ENCODE results near the gene TTC34.

Gene TTC34

GRCh38 chr1:2801535-2802291 lies at the start of gene TTC34:
Gene TTC34, minus strand, starts transcription at chr1:2801693. Its CDS starts 866 bp downstream, at chr1:2800827.
- peak; percentile 48 for DNase-seq

- DNase-seq = no peak
These were observed 49.0 kb upstream of the TTC34 start for GRCh38 chr1:2850502-2850901.

GRCh38 chr1:2848006-2848670 lies 46.6 kb upstream of the TTC34 start:
- no peak for DNase-seq

GRCh38 chr1:2847086-2847985 lies 45.8 kb upstream of the TTC34 start:
- no peak for DNase-seq

- DNase-seq = no peak
These were observed 44.4 kb upstream of the TTC34 start for GRCh38 chr1:2845869-2846268.

- DNase-seq = peak; percentile 73
These were observed 38.7 kb upstream of the TTC34 start for GRCh38 chr1:2840036-2840809.

- DNase-seq = no peak
These were observed 36.3 kb upstream of the TTC34 start for GRCh38 chr1:2837823-2838222.

GRCh38 chr1:2837316-2837715 lies 35.8 kb upstream of the TTC34 start:
- no peak for DNase-seq

GRCh38 chr1:2836333-2836970 lies 35.0 kb upstream of the TTC34 start:
- no peak for DNase-seq

GRCh38 chr1:2835650-2836159 lies 34.2 kb upstream of the TTC34 start:
- no peak for DNase-seq

- no peak for DNase-seq
These were observed 33.5 kb upstream of the TTC34 start for GRCh38 chr1:2834741-2835564.

GRCh38 chr1:2834146-2834475 lies 32.6 kb upstream of the TTC34 start:
- DNase-seq = no peak

GRCh38 chr1:2833454-2834145 lies 32.1 kb upstream of the TTC34 start:
- no peak for DNase-seq

- DNase-seq = no peak
These were observed 31.3 kb upstream of the TTC34 start for GRCh38 chr1:2832506-2833453.

GRCh38 chr1:2831596-2832212 lies 30.2 kb upstream of the TTC34 start:
- no peak for DNase-seq

- no peak for DNase-seq
These were observed 29.4 kb upstream of the TTC34 start for GRCh38 chr1:2830761-2831425.

- no peak for DNase-seq
These were observed 28.5 kb upstream of the TTC34 start for GRCh38 chr1:2829846-2830615.

Measured in CD4-positive, alpha-beta T cell treated with Interleukin-12 subunit alpha and Interleukin-12 subunit beta, for 1 hour (primary cell).